GM12878 (cell line): ENCODE data around the gene ZMYND11. TPM values are rescaled to one million over a fixed set of nuclear protein-coding genes. Genes with fewer than 3 reads are reported as not detected.

Experiments
- ATAC-seq: fragments of 200-7000 bp; cut with Tn5 transposase; 3 replicates; pipeline ENCODE4 v1.9.1; 2020; ENCODE audit warnings: mild to moderate bottlenecking, moderate library complexity
- BruUV-seq: library from RNA; stranded (reverse); fragments of 400-500 nt; replicated peaks from 2 replicates; lab custom pipeline; 2021; lab: Mats Ljungman, UMichigan
- CTCF ChIA-PET: fragments of 300-600 bp; sonication (Branson Sonifier 250); formaldehyde crosslinking; extraction: SDS; loops from one replicate; lab custom pipeline; 2021; ENCODE audit warnings: inconsistent platforms; lab: Yijun Ruan, JAX
- POLR2A ChIA-PET: fragments of 350-600 bp; formaldehyde crosslinking; extraction: SDS; loops from one replicate; lab custom pipeline; 2021; ENCODE audit warnings: inconsistent platforms; lab: Charles Lee
- RAD21 ChIA-PET: fragments of 300-600 bp; sonication (Branson Sonifier 250); formaldehyde crosslinking; loops from one replicate; lab custom pipeline; 2023; ENCODE audit warnings: antibody characterized with exemption; ENCODE audit not compliant: unreplicated experiment; lab: Charles Lee
- SMC1A ChIA-PET: fragments of 300-600 bp; sonication (Branson Sonifier 250); formaldehyde crosslinking; loops from one replicate; lab custom pipeline; 2023; ENCODE audit not compliant: unreplicated experiment, uncharacterized antibody; lab: Charles Lee
- DNase-seq: peaks from one replicate; pipeline ENCODE4 v3.0.0-alpha.2; 2011; ENCODE audit warnings: low read depth, low spot score
- FAIRE-seq: peaks from 3 replicates; lab custom pipeline; 2011; peaks lifted over from hg19 to GRCh38; lab: Jason Lieb, UNC
- H2AFZ ChIP-seq: 2 replicates; pipeline ENCODE4 v1.6.0; 2011; ENCODE audit warnings: low read depth, low read length, control low read depth; ENCODE audit not compliant: control insufficient read depth
- H3K27ac ChIP-seq: 2 replicates; pipeline ENCODE4 v1.5.1; 2011; ENCODE audit warnings: control low read depth; ENCODE audit not compliant: control insufficient read depth, insufficient read depth
- H3K27me3 ChIP-seq, 2 experiments: replicated peaks in 1 of 2; 2 replicates each; pipeline versions ENCODE4 v1.6.0 to v1.6.1; 2011; ENCODE audit warnings: low read length in 1 of 2; ENCODE audit not compliant: control insufficient read depth in 2 of 2, insufficient read depth in 2 of 2
- H3K36me3 ChIP-seq, 2 experiments: 2 replicates each; pipeline ENCODE4 v1.5.1; 2011; ENCODE audit warnings: low read length in 1 of 2; ENCODE audit not compliant: control insufficient read depth in 2 of 2, insufficient read depth in 2 of 2
- H3K4me1 ChIP-seq: 2 replicates; pipeline ENCODE4 v1.6.1; 2011; ENCODE audit warnings: mild to moderate bottlenecking, low read length, moderate library complexity, mixed read lengths; ENCODE audit not compliant: control insufficient read depth, insufficient read depth
- H3K4me2 ChIP-seq: 2 replicates; pipeline ENCODE4 v1.6.0; 2011; ENCODE audit warnings: control low read depth; ENCODE audit not compliant: control insufficient read depth, insufficient read depth
- H3K4me3 ChIP-seq: fragments of 200-600 bp; sonication (generic); 2 replicates; pipeline ENCODE4 v1.5.1; 2016
- H3K79me2 ChIP-seq: 2 replicates; pipeline ENCODE4 v1.6.0; 2011; ENCODE audit warnings: low read length; ENCODE audit not compliant: control insufficient read depth, insufficient read depth
- H3K9ac ChIP-seq: 2 replicates; pipeline ENCODE4 v1.8.0; 2011; ENCODE audit warnings: low read length, control low read depth, mixed read lengths; ENCODE audit not compliant: control insufficient read depth, insufficient read depth
- H3K9me3 ChIP-seq: replicated peaks from 3 replicates; pipeline ENCODE4 v1.5.1; 2011; ENCODE audit warnings: mild to moderate bottlenecking, low read length; ENCODE audit not compliant: control insufficient read depth, insufficient read depth
- H4K20me1 ChIP-seq: 2 replicates; pipeline ENCODE4 v1.6.0; 2011; ENCODE audit not compliant: control insufficient read depth, insufficient read depth
- CBX3 ChIP-seq: fragments of 200-600 bp; sonication (generic); IDR thresholded peaks from 2 replicates; pipeline ENCODE4 v1.6.1; 2016; ENCODE audit warnings: low read depth, borderline replicate concordance
- CREM ChIP-seq: IDR thresholded peaks from 2 replicates; pipeline ENCODE4 v1.6.1; 2014; ENCODE audit warnings: antibody characterized with exemption, low read depth
- ETV6 ChIP-seq, 2 experiments: fragments of 450-650 bp in 1 of 2; IDR thresholded peaks in 1 of 2; conservative IDR thresholded peaks in 1 of 2; 2 replicates each; pipeline ENCODE4 v1.6.1; 2014; ENCODE audit warnings: antibody characterized with exemption in 1 of 2, borderline replicate concordance in 1 of 2, low read depth in 1 of 2, mild to moderate bottlenecking in 1 of 2, moderate library complexity in 1 of 2
- IRF4 ChIP-seq: IDR thresholded peaks from 2 replicates; pipeline ENCODE4 v1.6.1; 2011; ENCODE audit warnings: low read depth, low read length
- JUND ChIP-seq: IDR thresholded peaks from 2 replicates; pipeline ENCODE4 v1.6.1; 2012; ENCODE audit warnings: low read depth, mild to moderate bottlenecking, low read length, improper control_type of control experiment, moderate library complexity
- RB1 ChIP-seq: fragments of 450-650 bp; formaldehyde crosslinking; IDR thresholded peaks from 2 replicates; pipeline ENCODE4 v1.6.1; 2017; ENCODE audit warnings: mild to moderate bottlenecking, borderline replicate concordance
- SREBF1 ChIP-seq: IDR thresholded peaks from 2 replicates; pipeline ENCODE4 v1.6.1; 2012; ENCODE audit warnings: mild to moderate bottlenecking, low read length
- STAT3 ChIP-seq: IDR thresholded peaks from 2 replicates; pipeline ENCODE4 v1.6.1; 2011; ENCODE audit warnings: low read depth, low read length, improper control_type of control experiment
- TCF7 ChIP-seq: IDR thresholded peaks from 2 replicates; pipeline ENCODE4 v1.6.1; 2014; ENCODE audit warnings: antibody characterized with exemption, borderline replicate concordance
- WGBS: methylation state at CpG from one replicate; pipeline ENCODE4 v1.1.6; 2016; ENCODE audit warnings: low lambda C conversion rate; ENCODE audit not compliant: insufficient replicate concordance, insufficient coverage; ENCODE audit errors: missing lambda C conversion rate; 5-methylcytosine and 5-hydroxymethylcytosine counted together
- in situ Hi-C: fragments of 300-500 bp; cut with MboI; formaldehyde crosslinking; loops from 9 replicates; pipeline ENCODE4 v1.14.3; 2018; ENCODE audit warnings: mixed read lengths
- intact Hi-C: fragments of 100-400 bp; cut with micrococcal nuclease; formaldehyde crosslinking; loops from one replicate; pipeline ENCODE4 v1.14.2; 2022; ENCODE audit not compliant: unreplicated experiment
- polyA plus RNA-seq, 11 experiments: library from polyadenylated mRNA; depleted of rRNA in 4 of 11; unstranded in 6 of 11; stranded (reverse) in 5 of 11; fragments of >200 nt; fragmentation: Nextera tagmentation in 4 of 11; fragmentation: Illumina TruSeq in 1 of 11; extraction: Ambion mirVana in 4 of 11; extraction: Trizol in 1 of 11; gene quantifications; 1 replicate in 1 of 11; 2 replicates in 10 of 11; pipeline versions ENCODE4 v1.2.1 to v1.2.3, GENCODE V29; 2011 to 2016; ENCODE audit warnings: inconsistent platforms in 2 of 11, missing spikeins in 2 of 11, low read depth in 1 of 11
- total RNA-seq, 4 experiments: library from RNA; depleted of rRNA in 3 of 4; stranded (reverse); fragments of >200 nt in 3 of 4; fragmentation: Illumina TruSeq in 1 of 4; extraction: Trizol in 1 of 4; gene quantifications; 2 replicates each; pipeline versions ENCODE4 v1.2.1 to v1.2.3, GENCODE V29; 2013 to 2021
- TF ChIP-seq, protein P1 (sequence below): fragments of 450-650 bp; IDR thresholded peaks from 2 replicates; pipeline ENCODE4 v1.6.1; 2017; ENCODE audit warnings: mild to moderate bottlenecking, low read depth, inconsistent platforms; ENCODE audit not compliant: poor library complexity, severe bottlenecking
- TF ChIP-seq, protein P2 (sequence below): fragments of 450-650 bp; IDR thresholded peaks from 2 replicates; pipeline ENCODE4 v1.6.1; 2017; ENCODE audit warnings: mild to moderate bottlenecking, moderate library complexity
- TF ChIP-seq, protein P3 (sequence below): fragments of 450-650 bp; formaldehyde crosslinking; IDR thresholded peaks from 2 replicates; pipeline ENCODE4 v1.5.0; 2022; ENCODE audit warnings: mild to moderate bottlenecking, missing genetic modification characterization

Gene ZMYND11
- total and polyA plus RNA-seq, 10 of the 15 experiments (the other 5 are each of a cell fraction or from before 2014, with no cell fraction given): 3.3 to 24.4 (median 13.1) TPM

DNA sequence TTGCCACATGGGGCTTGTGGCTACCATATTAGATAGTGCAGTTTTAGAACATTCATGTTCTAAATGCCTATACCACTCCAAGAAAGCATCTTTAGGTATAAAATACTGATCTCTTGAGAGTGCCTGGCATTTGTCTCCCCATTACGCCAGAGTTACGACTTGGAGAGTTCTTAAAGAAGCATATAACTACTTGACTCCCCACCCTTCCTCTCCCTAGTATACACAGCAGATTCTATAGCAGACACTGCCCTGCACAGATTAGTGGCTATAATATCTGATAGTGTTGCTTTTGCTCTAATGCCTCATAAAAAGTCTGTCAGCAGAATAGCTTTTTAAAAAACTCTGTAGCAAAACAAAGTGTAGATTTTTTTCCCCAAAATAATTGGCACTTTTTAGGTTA is 90.8 kb downstream of the ZMYND11 start (continued):
- no peak for TF ChIP-seq ETV6 (conservative IDR thresholded peaks at IDR 0.05 in 1 of 2, IDR thresholded peaks at IDR 0.05 in 1 of 2; ENCODE audit: borderline replicate concordance in 1 of 2, low read depth in 1 of 2)
- TF ChIP-seq, protein P1, sequence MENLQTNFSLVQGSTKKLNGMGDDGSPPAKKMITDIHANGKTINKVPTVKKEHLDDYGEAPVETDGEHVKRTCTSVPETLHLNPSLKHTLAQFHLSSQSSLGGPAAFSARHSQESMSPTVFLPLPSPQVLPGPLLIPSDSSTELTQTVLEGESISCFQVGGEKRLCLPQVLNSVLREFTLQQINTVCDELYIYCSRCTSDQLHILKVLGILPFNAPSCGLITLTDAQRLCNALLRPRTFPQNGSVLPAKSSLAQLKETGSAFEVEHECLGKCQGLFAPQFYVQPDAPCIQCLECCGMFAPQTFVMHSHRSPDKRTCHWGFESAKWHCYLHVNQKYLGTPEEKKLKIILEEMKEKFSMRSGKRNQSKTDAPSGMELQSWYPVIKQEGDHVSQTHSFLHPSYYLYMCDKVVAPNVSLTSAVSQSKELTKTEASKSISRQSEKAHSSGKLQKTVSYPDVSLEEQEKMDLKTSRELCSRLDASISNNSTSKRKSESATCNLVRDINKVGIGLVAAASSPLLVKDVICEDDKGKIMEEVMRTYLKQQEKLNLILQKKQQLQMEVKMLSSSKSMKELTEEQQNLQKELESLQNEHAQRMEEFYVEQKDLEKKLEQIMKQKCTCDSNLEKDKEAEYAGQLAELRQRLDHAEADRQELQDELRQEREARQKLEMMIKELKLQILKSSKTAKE: no peak

DNA sequence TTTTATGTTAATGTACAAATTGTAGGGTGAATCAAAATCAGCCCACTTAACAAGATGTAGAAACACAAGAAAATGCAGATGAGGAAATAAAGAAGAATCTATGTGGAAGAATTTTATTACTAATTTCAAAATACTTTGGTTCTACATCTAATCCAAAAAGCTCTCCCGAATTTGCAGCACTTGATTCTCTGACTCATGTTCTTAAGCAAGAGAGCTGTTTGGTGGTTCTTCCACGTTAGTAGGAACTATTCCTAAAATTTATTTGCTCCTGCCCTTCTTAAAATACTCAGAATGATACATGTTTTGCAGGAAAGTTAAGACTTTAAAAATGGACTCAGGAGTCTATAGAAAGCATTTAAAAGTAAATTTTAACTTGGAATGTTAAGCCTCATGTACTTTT is 91.8 kb downstream of the ZMYND11 start:
- Histone ChIP-seq H4K20me1 (no peaks in the 10 kb centered on the region), H3K79me2 (no peaks in the 10 kb centered on the region), H3K4me2 (no peak overlapping the region), H3K9ac (no peak overlapping the region), H2AFZ (no peak overlapping the region), H3K4me3 (no peak overlapping the region), H3K27me3 (no peaks in the 10 kb centered on the region), H3K9me3 (no peaks in the 10 kb centered on the region), H3K4me1 (no peaks in the 10 kb centered on the region), H3K36me3 (no peaks in the 10 kb centered on the region), H3K27ac (no peak overlapping the region)
- ChIA-PET SMC1A (no interaction called here), CTCF (no interaction called here), RAD21 (no interaction called here), POLR2A (no interaction called here)
- in situ Hi-C loops: no loop called here
- 100% methylated on average over 2 of the region's 2 CpGs for WGBS
- intact Hi-C loops: no loop called here
- BruUV-seq: no TSS peak
- ATAC-seq: no peak
- FAIRE-seq: no peak
- DNase-seq: no peak
- TF ChIP-seq STAT3 (no peak), CBX3 (no peak), JUND (no peak), IRF4 (no peak), RB1 (no peak), SREBF1 (no peak), TCF7 (no peak), CREM (no peak)
- TF ChIP-seq, protein P2, sequence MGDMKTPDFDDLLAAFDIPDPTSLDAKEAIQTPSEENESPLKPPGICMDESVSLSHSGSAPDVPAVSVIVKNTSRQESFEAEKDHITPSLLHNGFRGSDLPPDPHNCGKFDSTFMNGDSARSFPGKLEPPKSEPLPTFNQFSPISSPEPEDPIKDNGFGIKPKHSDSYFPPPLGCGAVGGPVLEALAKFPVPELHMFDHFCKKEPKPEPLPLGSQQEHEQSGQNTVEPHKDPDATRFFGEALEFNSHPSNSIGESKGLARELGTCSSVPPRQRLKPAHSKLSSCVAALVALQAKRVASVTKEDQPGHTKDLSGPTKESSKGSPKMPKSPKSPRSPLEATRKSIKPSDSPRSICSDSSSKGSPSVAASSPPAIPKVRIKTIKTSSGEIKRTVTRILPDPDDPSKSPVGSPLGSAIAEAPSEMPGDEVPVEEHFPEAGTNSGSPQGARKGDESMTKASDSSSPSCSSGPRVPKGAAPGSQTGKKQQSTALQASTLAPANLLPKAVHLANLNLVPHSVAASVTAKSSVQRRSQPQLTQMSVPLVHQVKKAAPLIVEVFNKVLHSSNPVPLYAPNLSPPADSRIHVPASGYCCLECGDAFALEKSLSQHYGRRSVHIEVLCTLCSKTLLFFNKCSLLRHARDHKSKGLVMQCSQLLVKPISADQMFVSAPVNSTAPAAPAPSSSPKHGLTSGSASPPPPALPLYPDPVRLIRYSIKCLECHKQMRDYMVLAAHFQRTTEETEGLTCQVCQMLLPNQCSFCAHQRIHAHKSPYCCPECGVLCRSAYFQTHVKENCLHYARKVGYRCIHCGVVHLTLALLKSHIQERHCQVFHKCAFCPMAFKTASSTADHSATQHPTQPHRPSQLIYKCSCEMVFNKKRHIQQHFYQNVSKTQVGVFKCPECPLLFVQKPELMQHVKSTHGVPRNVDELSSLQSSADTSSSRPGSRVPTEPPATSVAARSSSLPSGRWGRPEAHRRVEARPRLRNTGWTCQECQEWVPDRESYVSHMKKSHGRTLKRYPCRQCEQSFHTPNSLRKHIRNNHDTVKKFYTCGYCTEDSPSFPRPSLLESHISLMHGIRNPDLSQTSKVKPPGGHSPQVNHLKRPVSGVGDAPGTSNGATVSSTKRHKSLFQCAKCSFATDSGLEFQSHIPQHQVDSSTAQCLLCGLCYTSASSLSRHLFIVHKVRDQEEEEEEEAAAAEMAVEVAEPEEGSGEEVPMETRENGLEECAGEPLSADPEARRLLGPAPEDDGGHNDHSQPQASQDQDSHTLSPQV: no peak
- TF ChIP-seq, protein P3, sequence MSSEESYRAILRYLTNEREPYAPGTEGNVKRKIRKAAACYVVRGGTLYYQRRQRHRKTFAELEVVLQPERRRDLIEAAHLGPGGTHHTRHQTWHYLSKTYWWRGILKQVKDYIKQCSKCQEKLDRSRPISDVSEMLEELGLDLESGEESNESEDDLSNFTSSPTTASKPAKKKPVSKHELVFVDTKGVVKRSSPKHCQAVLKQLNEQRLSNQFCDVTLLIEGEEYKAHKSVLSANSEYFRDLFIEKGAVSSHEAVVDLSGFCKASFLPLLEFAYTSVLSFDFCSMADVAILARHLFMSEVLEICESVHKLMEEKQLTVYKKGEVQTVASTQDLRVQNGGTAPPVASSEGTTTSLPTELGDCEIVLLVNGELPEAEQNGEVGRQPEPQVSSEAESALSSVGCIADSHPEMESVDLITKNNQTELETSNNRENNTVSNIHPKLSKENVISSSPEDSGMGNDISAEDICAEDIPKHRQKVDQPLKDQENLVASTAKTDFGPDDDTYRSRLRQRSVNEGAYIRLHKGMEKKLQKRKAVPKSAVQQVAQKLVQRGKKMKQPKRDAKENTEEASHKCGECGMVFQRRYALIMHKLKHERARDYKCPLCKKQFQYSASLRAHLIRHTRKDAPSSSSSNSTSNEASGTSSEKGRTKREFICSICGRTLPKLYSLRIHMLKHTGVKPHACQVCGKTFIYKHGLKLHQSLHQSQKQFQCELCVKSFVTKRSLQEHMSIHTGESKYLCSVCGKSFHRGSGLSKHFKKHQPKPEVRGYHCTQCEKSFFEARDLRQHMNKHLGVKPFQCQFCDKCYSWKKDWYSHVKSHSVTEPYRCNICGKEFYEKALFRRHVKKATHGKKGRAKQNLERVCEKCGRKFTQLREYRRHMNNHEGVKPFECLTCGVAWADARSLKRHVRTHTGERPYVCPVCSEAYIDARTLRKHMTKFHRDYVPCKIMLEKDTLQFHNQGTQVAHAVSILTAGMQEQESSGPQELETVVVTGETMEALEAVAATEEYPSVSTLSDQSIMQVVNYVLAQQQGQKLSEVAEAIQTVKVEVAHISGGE (CRISPR knock-in tag): no peak
